22Rv1 (cell line): ENCODE results near the gene DTX1.

Source experiments
- CTCF ChIP-seq: fragments of 450-650 bp; IDR thresholded peaks from 2 replicates; pipeline ENCODE4 v1.5.1; 2017; ENCODE audit warnings: mild to moderate bottlenecking
- ZFX ChIP-seq: fragments of 450-650 bp; IDR thresholded peaks from 2 replicates; pipeline ENCODE4 v1.6.1; 2017; ENCODE audit warnings: antibody characterized with exemption, borderline replicate concordance

GRCh38 chr12:113066813-113067400 lies 10.4 kb downstream of the DTX1 start:
- TF ChIP-seq CTCF (no peak), ZFX (no peak)
